GM12874 (cell line): ENCODE data around the gene MALRD1.

ENCODE experiments used
- TF ChIP-seq, protein P1 (sequence below): IDR thresholded peaks from 2 replicates; pipeline ENCODE4 v1.5.1; 2011; ENCODE audit warnings: low read depth, mild to moderate bottlenecking, control low read depth, low read length, moderate library complexity; ENCODE audit not compliant: insufficient read depth

MALRD1 gene

DNA sequence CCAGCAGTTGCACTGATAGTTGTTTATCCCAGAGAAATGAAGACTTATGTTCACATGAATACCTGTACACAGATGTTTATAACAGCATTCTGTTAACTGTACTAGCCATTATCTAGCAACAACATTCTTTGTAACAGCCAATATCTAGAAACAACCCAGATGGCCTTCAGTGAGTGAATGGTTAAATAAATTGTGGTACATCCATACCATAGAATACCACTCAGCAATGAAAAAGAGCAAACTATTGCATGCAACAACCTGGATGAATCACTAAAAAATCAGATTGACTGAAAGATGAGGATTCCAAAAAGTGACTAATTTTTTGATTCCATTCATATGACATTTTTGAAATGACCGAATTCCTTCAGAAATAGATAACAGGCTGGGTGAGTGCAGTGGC, 360.3 kb downstream of the MALRD1 start:
- TF ChIP-seq, protein P1, sequence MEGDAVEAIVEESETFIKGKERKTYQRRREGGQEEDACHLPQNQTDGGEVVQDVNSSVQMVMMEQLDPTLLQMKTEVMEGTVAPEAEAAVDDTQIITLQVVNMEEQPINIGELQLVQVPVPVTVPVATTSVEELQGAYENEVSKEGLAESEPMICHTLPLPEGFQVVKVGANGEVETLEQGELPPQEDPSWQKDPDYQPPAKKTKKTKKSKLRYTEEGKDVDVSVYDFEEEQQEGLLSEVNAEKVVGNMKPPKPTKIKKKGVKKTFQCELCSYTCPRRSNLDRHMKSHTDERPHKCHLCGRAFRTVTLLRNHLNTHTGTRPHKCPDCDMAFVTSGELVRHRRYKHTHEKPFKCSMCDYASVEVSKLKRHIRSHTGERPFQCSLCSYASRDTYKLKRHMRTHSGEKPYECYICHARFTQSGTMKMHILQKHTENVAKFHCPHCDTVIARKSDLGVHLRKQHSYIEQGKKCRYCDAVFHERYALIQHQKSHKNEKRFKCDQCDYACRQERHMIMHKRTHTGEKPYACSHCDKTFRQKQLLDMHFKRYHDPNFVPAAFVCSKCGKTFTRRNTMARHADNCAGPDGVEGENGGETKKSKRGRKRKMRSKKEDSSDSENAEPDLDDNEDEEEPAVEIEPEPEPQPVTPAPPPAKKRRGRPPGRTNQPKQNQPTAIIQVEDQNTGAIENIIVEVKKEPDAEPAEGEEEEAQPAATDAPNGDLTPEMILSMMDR: no peak

DNA sequence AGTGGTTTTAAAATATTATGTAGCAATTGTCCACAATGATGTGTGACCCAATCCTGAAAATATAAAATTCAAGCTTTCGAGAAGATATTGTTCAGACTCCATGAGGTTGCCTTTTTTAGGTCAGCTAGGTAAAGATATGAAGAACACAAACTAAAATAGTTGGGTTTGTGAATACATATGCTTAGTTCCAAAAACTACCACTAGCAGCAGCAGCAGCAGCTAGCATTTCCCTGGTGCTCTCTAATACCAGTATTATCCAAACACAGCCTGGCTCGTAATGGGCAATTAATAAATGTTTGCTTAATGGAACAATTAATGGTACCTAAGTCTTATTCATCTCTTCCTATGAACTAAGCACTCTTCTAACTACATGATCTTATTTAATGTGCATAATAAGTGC, 362.5 kb downstream of the MALRD1 start:
- TF ChIP-seq, protein P1: no peak

DNA sequence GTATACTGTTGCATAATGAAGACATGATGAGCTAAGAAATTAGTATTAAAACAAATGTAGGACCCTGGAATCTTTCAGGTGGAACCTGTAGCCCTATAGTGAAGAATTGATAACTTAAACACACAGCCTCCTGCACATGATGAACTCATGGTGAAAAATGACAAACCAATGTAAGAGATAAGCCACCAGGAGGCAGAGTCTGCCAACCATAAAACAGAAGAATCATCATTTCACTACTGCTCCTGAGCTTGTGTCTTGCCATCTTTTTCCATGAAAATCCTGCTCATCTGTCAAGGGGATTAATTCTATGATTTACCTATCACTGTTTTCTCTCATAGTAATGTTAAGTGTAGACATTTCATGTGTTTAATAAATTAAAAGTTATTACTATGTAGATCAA, 363.9 kb downstream of the MALRD1 start:
- TF ChIP-seq, protein P1: no peak

DNA sequence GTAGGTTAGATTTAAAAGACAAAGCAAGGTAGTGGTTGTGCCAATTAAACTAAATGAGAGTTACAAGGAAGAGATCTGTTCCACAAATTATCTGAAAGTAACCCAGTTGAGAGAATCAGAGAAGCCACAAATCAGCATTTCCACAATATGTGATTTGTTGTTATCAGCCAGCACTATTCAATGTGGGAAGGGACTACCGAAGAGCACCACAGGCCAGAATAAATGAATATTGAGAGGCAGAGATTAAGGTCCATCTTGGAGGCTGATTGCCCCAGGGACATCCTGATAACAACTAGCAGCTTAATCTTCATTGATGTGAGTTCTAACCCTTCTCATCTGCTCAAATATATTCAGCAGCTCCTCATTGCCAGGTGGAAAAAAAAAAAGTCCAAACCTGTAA, 367.6 kb downstream of the MALRD1 start:
- TF ChIP-seq, protein P1: no peak

DNA sequence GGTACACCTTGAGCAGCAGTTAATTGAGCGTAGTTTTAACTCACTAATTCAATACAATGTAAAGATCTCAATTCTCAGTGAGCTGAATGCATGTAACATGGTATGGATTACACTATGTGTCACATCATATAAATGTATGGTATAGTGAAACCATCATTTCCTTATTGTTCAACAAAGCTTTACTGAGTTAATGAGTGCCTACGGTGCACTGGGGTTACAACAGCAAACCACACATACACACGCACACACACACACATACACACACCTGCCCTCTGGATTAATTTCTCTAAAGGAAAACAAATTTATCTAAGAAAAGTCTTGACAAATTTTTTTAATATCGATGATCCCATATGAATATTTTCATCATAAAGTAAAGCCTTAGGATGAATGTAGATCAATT, 369.1 kb downstream of the MALRD1 start:
- TF ChIP-seq, protein P1: no peak

DNA sequence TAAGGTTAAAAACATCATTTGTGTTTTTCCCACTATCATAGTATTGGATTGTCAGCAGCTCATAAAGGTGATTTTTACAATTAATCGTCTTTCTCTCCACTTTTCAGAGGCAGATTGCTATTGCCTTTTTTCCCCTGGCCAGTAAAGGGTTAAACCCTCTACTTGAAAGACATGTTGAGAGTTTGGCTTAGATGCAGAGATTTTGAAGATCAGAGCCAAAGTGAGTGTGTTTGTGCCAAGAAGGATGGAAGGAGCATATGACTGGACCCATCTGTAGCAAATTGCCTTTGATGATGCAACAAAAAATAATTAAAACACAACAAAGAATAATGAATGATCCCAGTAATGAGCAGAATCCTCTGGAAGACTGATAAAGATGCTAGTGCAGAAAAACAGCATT, 373.1 kb downstream of the MALRD1 start:
- TF ChIP-seq, protein P1: no peak

DNA sequence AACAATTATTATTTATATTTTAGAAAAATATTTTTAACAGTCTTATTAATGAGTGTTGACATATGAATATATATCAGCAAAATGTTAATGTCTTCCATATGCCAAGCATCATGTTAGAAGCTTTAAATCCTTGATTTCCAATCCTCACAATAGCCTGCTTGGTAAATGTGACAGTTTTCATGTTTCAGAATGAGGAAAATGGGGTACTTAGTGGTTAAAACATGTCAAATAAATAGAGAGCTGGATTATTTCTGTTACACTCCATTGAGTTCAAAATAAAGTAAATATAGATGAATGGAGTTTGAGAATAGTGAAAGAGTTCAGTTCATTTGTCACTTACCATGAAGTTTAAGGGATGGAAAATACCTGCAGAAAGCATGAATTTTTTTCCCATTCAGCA, 377.4 kb downstream of the MALRD1 start:
- TF ChIP-seq, protein P1: no peak
